ENCODE measurements around the gene DSCAM.

Gene DSCAM

GRCh38 chr21:40792691-40793456 is 54.1 kb downstream of the DSCAM start:
- H3K4me3 ChIP-seq (ENCODE audit: control insufficient read depth, low read depth, low read length) = no peak overlapping the region
- no peak for DNase-seq (ENCODE audit: low read depth)
- TF ChIP-seq, protein P1, sequence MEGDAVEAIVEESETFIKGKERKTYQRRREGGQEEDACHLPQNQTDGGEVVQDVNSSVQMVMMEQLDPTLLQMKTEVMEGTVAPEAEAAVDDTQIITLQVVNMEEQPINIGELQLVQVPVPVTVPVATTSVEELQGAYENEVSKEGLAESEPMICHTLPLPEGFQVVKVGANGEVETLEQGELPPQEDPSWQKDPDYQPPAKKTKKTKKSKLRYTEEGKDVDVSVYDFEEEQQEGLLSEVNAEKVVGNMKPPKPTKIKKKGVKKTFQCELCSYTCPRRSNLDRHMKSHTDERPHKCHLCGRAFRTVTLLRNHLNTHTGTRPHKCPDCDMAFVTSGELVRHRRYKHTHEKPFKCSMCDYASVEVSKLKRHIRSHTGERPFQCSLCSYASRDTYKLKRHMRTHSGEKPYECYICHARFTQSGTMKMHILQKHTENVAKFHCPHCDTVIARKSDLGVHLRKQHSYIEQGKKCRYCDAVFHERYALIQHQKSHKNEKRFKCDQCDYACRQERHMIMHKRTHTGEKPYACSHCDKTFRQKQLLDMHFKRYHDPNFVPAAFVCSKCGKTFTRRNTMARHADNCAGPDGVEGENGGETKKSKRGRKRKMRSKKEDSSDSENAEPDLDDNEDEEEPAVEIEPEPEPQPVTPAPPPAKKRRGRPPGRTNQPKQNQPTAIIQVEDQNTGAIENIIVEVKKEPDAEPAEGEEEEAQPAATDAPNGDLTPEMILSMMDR (IDR thresholded peaks at IDR 0.05; ENCODE audit: control insufficient read depth, insufficient read depth, low read depth, low read length, missing control alignments) = no peak

DNA sequence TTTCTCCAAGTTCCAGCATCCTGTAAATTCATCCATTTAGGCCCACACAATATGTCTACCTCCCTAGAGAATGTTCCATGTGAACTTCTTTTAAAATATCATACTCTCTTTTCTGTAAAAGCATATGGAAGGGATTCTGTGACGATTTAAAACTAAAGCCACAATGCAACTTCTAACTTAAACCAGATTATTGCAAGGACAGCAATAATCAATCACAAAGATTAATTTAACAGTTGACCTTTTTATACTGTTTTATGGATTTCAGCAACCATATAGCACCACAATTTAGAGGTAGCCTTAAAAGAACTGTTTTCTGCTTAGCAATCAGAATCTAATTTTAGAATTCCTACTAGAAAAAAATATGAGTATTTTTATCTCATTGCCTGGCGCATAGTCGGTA is 58.3 kb downstream of the DSCAM start:
- TF ChIP-seq, protein P1 (IDR thresholded peaks at IDR 0.05; ENCODE audit: control insufficient read depth, insufficient read depth, low read depth, low read length, missing control alignments) = no peak
- no peak overlapping the region for H3K4me3 ChIP-seq (ENCODE audit: control insufficient read depth, low read depth, low read length)
- no peak for DNase-seq (ENCODE audit: low read depth)

DNA sequence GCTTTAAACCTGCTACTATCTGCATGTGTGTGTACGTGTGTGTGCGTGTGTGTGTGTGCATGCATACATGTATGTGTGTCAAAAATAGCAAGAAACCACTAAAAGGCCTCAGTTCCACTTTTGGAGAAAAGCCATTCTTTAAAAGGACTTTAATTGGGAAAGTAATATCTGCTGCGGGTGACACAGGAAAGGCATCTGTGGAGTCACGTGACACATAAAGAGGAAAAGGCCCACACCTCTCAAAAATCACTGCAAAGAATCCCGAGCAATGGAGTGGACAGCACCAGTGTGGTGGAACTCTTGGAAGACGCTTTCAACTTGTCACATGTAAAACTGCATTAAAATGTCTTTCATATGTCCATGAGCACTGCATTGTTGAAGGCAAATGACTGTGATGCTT is 63.6 kb downstream of the DSCAM start:
- TF ChIP-seq, protein P1 (IDR thresholded peaks at IDR 0.05; ENCODE audit: control insufficient read depth, insufficient read depth, low read depth, low read length, missing control alignments) = no peak
- H3K4me3 ChIP-seq (ENCODE audit: control insufficient read depth, low read depth, low read length) = no peak overlapping the region
- DNase-seq (ENCODE audit: low read depth) = no peak

DNA sequence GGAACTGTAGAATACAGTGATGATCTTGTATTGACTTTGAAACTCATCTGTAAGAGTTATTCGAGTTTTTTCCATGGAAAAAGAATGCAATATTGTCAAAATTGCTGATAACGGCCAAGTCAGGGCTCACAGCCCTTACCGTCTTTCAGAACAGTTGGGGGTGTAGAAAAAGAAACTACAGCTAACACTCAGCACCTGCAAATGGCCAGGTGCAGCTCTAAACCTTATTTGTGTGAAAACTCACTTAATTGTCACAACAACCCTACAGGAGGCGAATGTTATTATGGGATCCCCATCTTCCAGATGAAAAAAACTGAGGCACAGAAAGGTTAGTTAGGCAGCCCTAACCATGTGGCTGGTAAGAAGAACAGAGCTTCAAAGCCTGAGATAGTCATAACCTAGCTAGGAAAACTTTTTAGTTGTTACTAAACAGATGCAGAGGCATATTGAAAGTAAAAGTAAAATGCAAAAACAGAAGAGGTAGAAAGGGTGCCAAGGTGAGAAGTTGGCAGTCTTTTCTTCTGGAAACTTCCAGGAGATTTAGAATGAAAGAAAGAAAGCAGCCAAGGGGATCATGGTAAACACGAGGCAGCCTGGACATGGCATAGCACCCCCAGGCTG is 76.4 kb downstream of the DSCAM start:
- H3K4me3 ChIP-seq (ENCODE audit: control insufficient read depth, low read depth, low read length) = no peak overlapping the region
- TF ChIP-seq, protein P1 (IDR thresholded peaks at IDR 0.05; ENCODE audit: control insufficient read depth, insufficient read depth, low read depth, low read length, missing control alignments) = no peak

GRCh38 chr21:40769231-40769630 is 77.7 kb downstream of the DSCAM start:
- DNase-seq (ENCODE audit: low read depth) = no peak
- no peak overlapping the region for H3K4me3 ChIP-seq (ENCODE audit: control insufficient read depth, low read depth, low read length)
- TF ChIP-seq, protein P1 (IDR thresholded peaks at IDR 0.05; ENCODE audit: control insufficient read depth, insufficient read depth, low read depth, low read length, missing control alignments) = no peak

More for the DNA sequence above, 76.4 kb downstream of the DSCAM start:
- no peak for DNase-seq (ENCODE audit: low read depth)

- DNase-seq (ENCODE audit: low read depth) = no peak
- TF ChIP-seq, protein P1 (IDR thresholded peaks at IDR 0.05; ENCODE audit: control insufficient read depth, insufficient read depth, low read depth, low read length, missing control alignments) = no peak
- H3K4me3 ChIP-seq (ENCODE audit: control insufficient read depth, low read depth, low read length) = no peak overlapping the region
These were observed 78.9 kb downstream of the DSCAM start for GRCh38 chr21:40768056-40768455.
